GM12873 (cell line): ENCODE data around the gene RAB9B.

Source experiments
- CTCF ChIP-seq: IDR thresholded peaks from 2 replicates; pipeline ENCODE4 v1.5.1; 2012; ENCODE audit warnings: low read depth, mild to moderate bottlenecking, moderate library complexity, low read length, control low read depth; ENCODE audit not compliant: insufficient read depth; ENCODE audit errors: missing control alignments

RAB9B gene

GRCh38 chrX:103800318-103800717 lies 31.7 kb downstream of the RAB9B start:
- no peak for TF ChIP-seq CTCF

- no peak for TF ChIP-seq CTCF
Measured at GRCh38 chrX:103797691-103798090, 34.4 kb downstream of the RAB9B start.

DNA sequence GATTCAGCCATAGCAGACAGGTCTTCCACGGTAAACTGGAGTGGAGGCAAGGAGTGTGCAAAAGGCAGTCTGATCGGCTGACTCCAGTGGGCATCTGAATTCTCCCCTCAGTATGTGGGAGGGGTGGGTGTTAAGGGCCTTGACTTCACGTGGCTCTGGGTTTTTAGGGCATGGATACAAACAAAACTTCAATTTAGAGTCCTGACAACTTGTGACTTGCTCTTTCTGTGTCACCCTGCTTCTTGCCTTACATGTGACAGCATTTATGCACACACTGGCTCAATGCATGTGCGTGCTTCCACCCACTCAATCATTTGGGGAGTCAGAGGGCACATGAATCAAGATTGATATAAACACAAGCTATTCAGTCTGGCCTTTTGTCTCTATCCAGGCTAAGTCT lies 37.9 kb downstream of the RAB9B start:
- no peak for TF ChIP-seq CTCF

DNA sequence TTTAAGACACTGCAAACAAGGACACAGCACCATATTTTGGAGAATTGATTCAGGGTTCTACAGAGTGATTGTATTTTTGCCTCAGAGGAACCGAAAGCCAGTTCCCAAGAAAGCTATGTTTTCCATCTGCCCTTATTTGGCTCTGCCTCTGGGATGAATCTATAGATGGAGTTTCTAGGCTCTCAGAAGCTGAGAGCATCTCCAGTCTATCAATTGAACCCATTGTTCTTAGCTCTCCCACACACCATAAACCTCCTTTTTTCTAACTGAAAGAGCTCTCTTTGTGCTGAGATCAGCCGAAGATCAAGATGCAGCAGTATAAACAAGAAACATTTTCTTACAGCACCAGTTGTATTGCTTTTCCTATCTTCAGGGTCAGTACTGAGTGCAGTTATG lies 38.5 kb downstream of the RAB9B start:
- TF ChIP-seq CTCF = no peak

DNA sequence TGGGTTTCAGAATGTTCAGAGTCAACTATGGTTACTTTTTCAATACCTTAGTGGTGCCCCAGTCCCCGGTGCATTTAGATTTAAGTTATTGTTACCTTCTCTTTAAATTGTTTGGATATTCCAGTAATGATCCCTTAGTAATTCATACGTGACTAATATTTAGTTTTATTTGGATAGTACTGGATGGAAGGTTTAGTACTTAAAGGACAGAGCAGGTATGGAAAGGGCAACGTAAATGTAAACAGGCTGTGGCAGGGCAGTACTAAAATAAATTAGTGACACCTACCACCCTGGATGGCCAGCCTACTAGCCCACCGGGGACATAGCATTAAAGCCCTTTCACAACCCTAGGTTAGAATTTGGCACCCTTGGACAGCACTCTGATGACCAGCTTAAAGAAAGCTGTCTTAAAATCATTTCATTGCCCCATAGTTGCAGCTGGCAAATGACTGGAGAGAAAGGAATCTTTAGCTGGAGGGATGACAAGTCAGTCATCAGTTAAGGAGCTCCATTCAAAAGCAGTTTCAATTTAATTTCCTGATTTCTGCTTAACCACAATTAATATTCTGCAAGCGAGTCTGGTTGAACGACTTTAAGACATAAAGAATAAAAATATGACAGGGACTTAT lies 39.0 kb downstream of the RAB9B start:
- TF ChIP-seq CTCF = no peak

DNA sequence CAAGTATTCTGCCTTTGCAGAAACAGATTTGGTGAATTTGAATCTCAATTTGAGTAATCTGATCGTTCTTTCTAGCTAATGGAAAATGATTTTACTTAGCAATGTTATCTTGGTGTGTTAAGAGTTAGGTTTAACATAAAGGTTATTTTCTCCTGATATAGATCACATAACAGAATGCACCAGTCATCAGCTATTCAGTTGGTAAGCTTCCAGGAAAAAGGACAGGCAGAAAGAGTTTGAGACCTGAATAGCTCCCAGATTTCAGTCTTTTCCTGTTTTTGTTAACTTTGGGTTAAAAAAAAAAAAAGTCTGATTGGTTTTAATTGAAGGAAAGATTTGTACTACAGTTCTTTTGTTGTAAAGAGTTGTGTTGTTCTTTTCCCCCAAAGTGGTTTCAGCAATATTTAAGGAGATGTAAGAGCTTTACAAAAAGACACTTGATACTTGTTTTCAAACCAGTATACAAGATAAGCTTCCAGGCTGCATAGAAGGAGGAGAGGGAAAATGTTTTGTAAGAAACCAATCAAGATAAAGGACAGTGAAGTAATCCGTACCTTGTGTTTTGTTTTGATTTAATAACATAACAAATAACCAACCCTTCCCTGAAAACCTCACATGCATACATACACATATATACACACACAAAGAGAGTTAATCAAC lies 40.1 kb downstream of the RAB9B start:
- TF ChIP-seq CTCF = no peak

DNA sequence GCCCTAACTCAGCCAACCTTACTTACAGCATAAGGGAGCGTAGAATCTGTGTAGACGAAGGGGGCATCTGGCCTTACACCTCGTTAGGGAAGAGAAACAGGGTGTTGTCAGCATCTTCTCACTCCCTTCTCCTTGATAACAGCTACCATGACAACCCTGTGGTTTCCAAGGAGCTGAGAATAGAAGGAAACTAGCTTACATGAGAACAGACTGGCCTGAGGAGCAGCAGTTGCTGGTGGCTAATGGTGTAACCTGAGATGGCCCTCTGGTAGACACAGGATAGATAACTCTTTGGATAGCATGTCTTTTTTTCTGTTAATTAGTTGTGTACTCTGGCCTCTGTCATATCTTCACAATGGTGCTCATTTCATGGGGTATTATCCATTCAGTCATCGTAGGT lies 40.8 kb downstream of the RAB9B start:
- no peak for TF ChIP-seq CTCF
